OCI-LY1 (cell line): ENCODE results near the gene GDE1.
"Not testable (repeated sequence)": the region's sequence is repeated elsewhere in the genome, so short reads cannot be mapped to it uniquely, and the experiment has no call there.

Source experiments
- H2AFZ ChIP-seq: fragments of 200-600 bp; sonication (generic), shearing (Covaris generic); 2 replicates; pipeline ENCODE4 v1.6.0; 2014; ENCODE audit warnings: antibody characterized with exemption, mild to moderate bottlenecking, low read length
- H3F3A ChIP-seq: fragments of 200-600 bp; sonication (generic), shearing (Covaris generic); 2 replicates; pipeline ENCODE4 v1.6.0; 2014; ENCODE audit warnings: mild to moderate bottlenecking, antibody characterized with exemption, low read length, moderate library complexity; ENCODE audit not compliant: insufficient read depth
- H3K27ac ChIP-seq: fragments of 200-600 bp; sonication (generic); 2 replicates; pipeline ENCODE4 v1.5.1; 2014; ENCODE audit warnings: low read length, mixed run types, mild to moderate bottlenecking, low read depth; ENCODE audit not compliant: poor library complexity, severe bottlenecking
- H3K27me3 ChIP-seq: fragments of 200-600 bp; sonication (generic); 2 replicates; pipeline ENCODE4 v1.6.0; 2014; ENCODE audit warnings: antibody characterized with exemption, mild to moderate bottlenecking, low read length, moderate library complexity; ENCODE audit not compliant: insufficient read depth
- H3K36me3 ChIP-seq: fragments of 200-600 bp; sonication (generic); 2 replicates; pipeline ENCODE4 v1.6.1; 2014; ENCODE audit warnings: mild to moderate bottlenecking, antibody characterized with exemption, low read length, moderate library complexity, mixed read lengths; ENCODE audit not compliant: insufficient read depth
- H3K4me1 ChIP-seq: fragments of 200-600 bp; sonication (generic); 2 replicates; pipeline ENCODE4 v1.5.1; 2014; ENCODE audit warnings: mild to moderate bottlenecking, low read length, moderate library complexity; ENCODE audit not compliant: insufficient read depth, severe bottlenecking
- H3K4me2 ChIP-seq: fragments of 200-600 bp; sonication (generic), shearing (Covaris generic); 2 replicates; pipeline ENCODE4 v1.6.1; 2014; ENCODE audit warnings: low read length
- H3K4me3 ChIP-seq: fragments of 200-600 bp; sonication (generic); 2 replicates; pipeline ENCODE4 v1.5.1; 2014; ENCODE audit warnings: low read length, low read depth, mild to moderate bottlenecking, mixed read lengths; ENCODE audit not compliant: poor library complexity, severe bottlenecking
- H3K79me2 ChIP-seq: fragments of 200-600 bp; shearing (Covaris generic); 2 replicates; pipeline ENCODE4 v1.6.1; 2016; ENCODE audit warnings: mixed run types, low read length, mixed read lengths; ENCODE audit not compliant: insufficient read depth
- H3K9ac ChIP-seq: fragments of 200-600 bp; sonication (generic), shearing (Covaris generic); 2 replicates; pipeline ENCODE4 v1.6.1; 2014; ENCODE audit warnings: mild to moderate bottlenecking, low read length, mixed read lengths
- H3K9me2 ChIP-seq: fragments of 200-600 bp; sonication (generic), shearing (Covaris generic); 2 replicates; pipeline ENCODE4 v1.6.1; 2014; ENCODE audit warnings: low read depth, mild to moderate bottlenecking, low read length, mixed read lengths
- H3K9me3 ChIP-seq: fragments of 200-600 bp; shearing (Covaris generic); 2 replicates; pipeline ENCODE4 v1.6.1; 2014; ENCODE audit warnings: low read length, mixed read lengths
- H4K20me1 ChIP-seq: fragments of 200-600 bp; sonication (generic), shearing (Covaris generic); 2 replicates; pipeline ENCODE4 v1.6.0; 2016; ENCODE audit warnings: mild to moderate bottlenecking, low read length; ENCODE audit not compliant: insufficient read depth
- EZH2 ChIP-seq: fragments of 200-600 bp; sonication (generic), shearing (Covaris generic); IDR thresholded peaks from 2 replicates; pipeline ENCODE4 v1.8.0; 2017; ENCODE audit warnings: borderline replicate concordance, mixed run types, mild to moderate bottlenecking, antibody characterized with exemption, low read length, moderate library complexity, mixed read lengths
- TF ChIP-seq, protein P1 (sequence below): fragments of 200-600 bp; sonication (generic), shearing (Covaris generic); IDR thresholded peaks from 2 replicates; pipeline ENCODE4 v1.5.1; 2017; ENCODE audit warnings: mild to moderate bottlenecking, antibody characterized with exemption, low read length, moderate library complexity, mixed read lengths

GDE1 gene

DNA sequence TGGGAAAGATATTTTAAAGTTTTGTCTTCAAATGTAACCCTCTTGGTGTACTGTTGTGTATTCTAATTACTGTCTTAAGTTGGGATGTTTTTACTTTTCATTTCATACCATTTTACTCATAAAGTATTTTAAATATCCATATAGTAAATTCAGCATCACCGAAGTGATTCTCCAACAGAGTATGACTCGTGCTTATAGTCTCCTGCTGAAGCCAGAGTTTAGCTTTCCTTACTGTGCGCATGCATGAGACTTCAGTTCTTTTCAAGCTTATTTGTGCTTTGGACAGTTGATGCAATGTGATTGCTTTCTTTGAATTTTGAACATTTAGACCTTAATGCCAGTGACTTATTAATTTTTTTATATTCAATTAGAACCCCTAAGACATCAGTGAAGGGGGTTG lies 26.2 kb upstream of the GDE1 start:
- H4K20me1 ChIP-seq: no peaks in the 10 kb centered on the region

DNA sequence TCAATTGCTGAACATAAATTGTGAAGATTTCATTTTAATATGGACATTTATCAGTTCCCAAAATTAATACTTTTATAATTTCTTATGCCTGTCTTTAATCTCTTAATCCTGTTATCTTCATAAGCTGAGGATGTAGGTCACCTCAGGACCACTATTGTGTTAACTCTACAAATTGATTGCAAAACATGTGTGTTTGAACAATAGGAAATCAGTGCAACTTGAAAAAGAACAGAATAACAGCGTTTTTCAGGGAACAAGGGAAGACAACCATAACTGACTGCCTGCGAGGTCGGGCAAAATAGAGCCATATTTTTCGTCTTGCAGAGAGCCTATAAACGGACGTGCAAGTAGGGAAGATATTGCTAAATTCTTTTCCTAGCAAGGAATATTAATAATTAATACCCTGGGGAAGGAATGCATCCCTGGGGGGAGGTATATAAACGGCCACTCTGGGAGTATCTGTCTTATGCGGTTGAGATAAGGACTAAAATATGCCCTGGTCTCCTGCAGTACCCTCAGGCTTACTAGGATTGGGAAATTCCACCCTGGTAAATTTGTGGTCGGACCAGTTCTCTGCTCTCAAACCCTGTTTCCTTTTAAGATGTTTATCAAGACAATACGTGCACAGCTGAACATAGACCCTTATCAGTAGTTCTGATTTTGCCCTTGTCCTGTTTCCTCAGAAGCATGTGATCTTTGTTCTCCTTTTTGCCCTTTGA lies 21.5 kb upstream of the GDE1 start:
- not testable (repeated sequence) for H3K4me2 ChIP-seq, H3K27me3 ChIP-seq, H2AFZ ChIP-seq, H3K9ac ChIP-seq, H3F3A ChIP-seq, H3K4me3 ChIP-seq, H3K27ac ChIP-seq, H3K79me2 ChIP-seq, H3K9me3 ChIP-seq, H3K4me1 ChIP-seq, H3K9me2 ChIP-seq, H4K20me1 ChIP-seq
- H3K36me3 ChIP-seq: peaks cover 89% of the 10 kb centered on the region

More for the DNA sequence above, 26.2 kb upstream of the GDE1 start:
- no peak overlapping the region for H3K27ac ChIP-seq
- TF ChIP-seq, protein P1, sequence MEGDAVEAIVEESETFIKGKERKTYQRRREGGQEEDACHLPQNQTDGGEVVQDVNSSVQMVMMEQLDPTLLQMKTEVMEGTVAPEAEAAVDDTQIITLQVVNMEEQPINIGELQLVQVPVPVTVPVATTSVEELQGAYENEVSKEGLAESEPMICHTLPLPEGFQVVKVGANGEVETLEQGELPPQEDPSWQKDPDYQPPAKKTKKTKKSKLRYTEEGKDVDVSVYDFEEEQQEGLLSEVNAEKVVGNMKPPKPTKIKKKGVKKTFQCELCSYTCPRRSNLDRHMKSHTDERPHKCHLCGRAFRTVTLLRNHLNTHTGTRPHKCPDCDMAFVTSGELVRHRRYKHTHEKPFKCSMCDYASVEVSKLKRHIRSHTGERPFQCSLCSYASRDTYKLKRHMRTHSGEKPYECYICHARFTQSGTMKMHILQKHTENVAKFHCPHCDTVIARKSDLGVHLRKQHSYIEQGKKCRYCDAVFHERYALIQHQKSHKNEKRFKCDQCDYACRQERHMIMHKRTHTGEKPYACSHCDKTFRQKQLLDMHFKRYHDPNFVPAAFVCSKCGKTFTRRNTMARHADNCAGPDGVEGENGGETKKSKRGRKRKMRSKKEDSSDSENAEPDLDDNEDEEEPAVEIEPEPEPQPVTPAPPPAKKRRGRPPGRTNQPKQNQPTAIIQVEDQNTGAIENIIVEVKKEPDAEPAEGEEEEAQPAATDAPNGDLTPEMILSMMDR: no peak
- TF ChIP-seq EZH2: no peak
- no peak overlapping the region for H3K4me3 ChIP-seq
- no peaks in the 10 kb centered on the region for H3K27me3 ChIP-seq
- H3K9me3 ChIP-seq: no peaks in the 10 kb centered on the region
- H3K79me2 ChIP-seq: no peaks in the 10 kb centered on the region
- H3K9ac ChIP-seq: no peak overlapping the region
- no peaks in the 10 kb centered on the region for H3K9me2 ChIP-seq
- H3K4me1 ChIP-seq: no peaks in the 10 kb centered on the region
- H3K36me3 ChIP-seq: peaks cover 77% of the 10 kb centered on the region
- no peak overlapping the region for H3K4me2 ChIP-seq
- no peaks in the 10 kb centered on the region; the same call in 1 of the 2 replicates for H3F3A ChIP-seq
- no peak overlapping the region for H2AFZ ChIP-seq

DNA sequence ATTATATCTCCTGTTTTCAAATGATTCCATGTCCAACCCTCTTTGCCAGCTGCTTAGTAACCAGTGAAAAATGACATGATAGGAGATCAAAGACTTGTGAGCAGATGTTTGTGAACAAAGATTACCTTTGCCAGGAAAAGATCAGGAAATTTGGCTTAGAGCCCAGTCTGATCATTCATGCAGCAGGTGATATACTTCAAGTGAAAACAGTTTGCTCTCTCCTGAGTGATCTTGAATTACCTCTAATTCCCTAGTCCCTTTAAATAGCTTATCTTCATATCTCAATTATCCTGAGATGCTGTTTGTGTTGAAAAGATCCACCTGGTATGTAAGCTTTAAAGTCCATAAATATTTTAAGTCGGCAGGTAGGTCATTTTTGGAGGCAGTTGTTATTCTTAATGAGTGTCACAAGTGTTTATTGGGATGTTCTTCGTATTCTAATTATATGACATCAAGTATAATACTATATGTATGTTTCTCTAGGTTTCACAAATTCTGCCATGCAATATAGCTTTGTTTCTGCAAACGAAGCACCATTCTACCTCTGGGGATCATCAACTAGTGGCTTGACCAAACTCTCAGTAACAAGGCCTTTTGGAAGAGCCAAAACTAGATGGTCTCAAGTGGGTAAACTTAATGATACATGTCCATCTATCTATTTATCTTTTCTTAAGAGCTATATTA lies 20.4 kb upstream of the GDE1 start:
- Histone ChIP-seq H3K4me1 (no peaks in the 10 kb centered on the region), H4K20me1 (no peaks in the 10 kb centered on the region), H3K79me2 (no peaks in the 10 kb centered on the region), H3K4me3 (no peak overlapping the region), H3K9me2 (no peaks in the 10 kb centered on the region), H3K9me3 (no peaks in the 10 kb centered on the region), H3K36me3 (peaks cover 88% of the 10 kb centered on the region), H3K9ac (no peak overlapping the region), H2AFZ (no peak overlapping the region), H3K4me2 (no peak overlapping the region), H3K27ac (no peak overlapping the region), H3K27me3 (no peaks in the 10 kb centered on the region), H3F3A (no peaks in the 10 kb centered on the region; the same call in 1 of the 2 replicates)
- TF ChIP-seq, protein P1: no peak
- TF ChIP-seq EZH2: no peak
